Measurements from ENCODE around the gene FTO. TPM values are rescaled to one million over a fixed set of nuclear protein-coding genes. Genes with fewer than 3 reads are reported as not detected.

FTO gene
- total and polyA plus RNA-seq, 4 experiments from 2014 or later, result 61.5 to 126 (median 69.7) TPM

DNA sequence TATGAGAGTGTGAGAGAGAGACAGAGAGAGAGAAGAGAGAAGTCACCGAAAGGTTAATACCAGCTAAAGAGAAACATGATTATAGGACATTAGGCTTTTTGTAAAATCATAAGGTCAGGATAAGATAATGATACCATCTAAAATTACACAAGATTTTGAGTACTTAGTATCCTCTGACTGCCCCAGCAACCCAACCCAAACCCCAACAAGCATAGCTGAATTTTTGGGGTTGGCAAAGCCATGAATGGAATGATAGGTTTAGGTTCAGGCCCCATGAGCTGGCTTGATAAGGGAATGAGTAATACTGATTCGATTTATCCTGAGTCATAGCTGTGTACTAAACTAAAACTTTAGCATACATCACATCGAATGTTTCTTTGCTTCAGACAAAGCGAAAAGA is 323.1 kb downstream of the FTO start:
- no peak overlapping the region for H3K4me3 ChIP-seq (ENCODE audit: low read length in 2 of 2)
- ChIA-PET POLR2A (ENCODE audit: partially characterized antibody) (no interaction called here), CTCF (ENCODE audit: partially characterized antibody) (no interaction called here)
- H3K9me3 ChIP-seq (ENCODE audit: control insufficient read depth in 1 of 2, low read length in 2 of 2), result no peaks in the 10 kb centered on the region
- Mint-ChIP-seq H3K4me3 (no peak overlapping the region), H3K27ac (no peak overlapping the region), H3K27me3 (no peaks in the 10 kb centered on the region), H3K36me3 (peaks cover 40 to 66% of the 10 kb centered on the region in 2 donors), H3K4me1 (no peaks in the 10 kb centered on the region), H3K9me3 (peaks cover 0 to 29% (median 4%) of the 10 kb centered on the region in 8 donors)
- H3K27me3 ChIP-seq (ENCODE audit: insufficient read depth, low read length), result no peaks in the 10 kb centered on the region
- no peaks in the 10 kb centered on the region for H3K36me3 ChIP-seq (ENCODE audit: insufficient read depth, low read length)
- intact Hi-C loops (cut with micrococcal nuclease), result no loop called here
- H3K4me1 ChIP-seq (ENCODE audit: insufficient read depth, low read length), result no peaks in the 10 kb centered on the region
- no peak for DNase-seq
- H3K27ac ChIP-seq (ENCODE audit: low read depth, low read length), result no peak overlapping the region

GRCh38 chr16:54027558-54027957 is 323.6 kb downstream of the FTO start:
- Mint-ChIP-seq H3K9me3 (peaks cover 0 to 29% (median 4%) of the 10 kb centered on the region in 8 donors), H3K27ac (no peak overlapping the region), H3K4me1 (no peaks in the 10 kb centered on the region), H3K4me3 (no peak overlapping the region), H3K27me3 (no peaks in the 10 kb centered on the region), H3K36me3 (peaks cover 40 to 63% of the 10 kb centered on the region in 2 donors)
- Histone ChIP-seq H3K27me3 (ENCODE audit: insufficient read depth, low read length) (no peaks in the 10 kb centered on the region), H3K4me3 (ENCODE audit: low read length in 2 of 2) (no peak overlapping the region), H3K4me1 (ENCODE audit: insufficient read depth, low read length) (no peaks in the 10 kb centered on the region), H3K36me3 (ENCODE audit: insufficient read depth, low read length) (no peaks in the 10 kb centered on the region), H3K27ac (ENCODE audit: low read depth, low read length) (no peak overlapping the region), H3K9me3 (ENCODE audit: control insufficient read depth in 1 of 2, low read length in 2 of 2) (no peaks in the 10 kb centered on the region)
- POLR2A ChIA-PET (ENCODE audit: partially characterized antibody), result no interaction called here
- CTCF ChIA-PET (ENCODE audit: partially characterized antibody), result no interaction called here
- DNase-seq, result no peak
- intact Hi-C loops (cut with micrococcal nuclease), result no loop called here

GRCh38 chr16:54027995-54028394 is 324.0 kb downstream of the FTO start:
- Histone ChIP-seq H3K4me1 (ENCODE audit: insufficient read depth, low read length) (no peaks in the 10 kb centered on the region), H3K9me3 (ENCODE audit: control insufficient read depth in 1 of 2, low read length in 2 of 2) (no peaks in the 10 kb centered on the region), H3K27ac (ENCODE audit: low read depth, low read length) (no peak overlapping the region), H3K27me3 (ENCODE audit: insufficient read depth, low read length) (no peaks in the 10 kb centered on the region), H3K36me3 (ENCODE audit: insufficient read depth, low read length) (no peaks in the 10 kb centered on the region), H3K4me3 (ENCODE audit: low read length in 2 of 2) (no peak overlapping the region)
- no peak for DNase-seq
- Mint-ChIP-seq H3K27me3 (no peaks in the 10 kb centered on the region), H3K9me3 (peaks cover 0 to 29% (median 4%) of the 10 kb centered on the region in 8 donors), H3K4me3 (no peak overlapping the region), H3K36me3 (peaks cover 42 to 65% of the 10 kb centered on the region in 2 donors), H3K27ac (no peak overlapping the region), H3K4me1 (no peaks in the 10 kb centered on the region)
- ChIA-PET POLR2A (ENCODE audit: partially characterized antibody) (no interaction called here), CTCF (ENCODE audit: partially characterized antibody) (no interaction called here)
- intact Hi-C loops (cut with micrococcal nuclease), result no loop called here

GRCh38 chr16:54030451-54030850 is 326.5 kb downstream of the FTO start:
- H3K4me3 Mint-ChIP-seq, result no peak overlapping the region
- ChIA-PET POLR2A (ENCODE audit: partially characterized antibody) (no interaction called here), CTCF (ENCODE audit: partially characterized antibody) (no interaction called here)
- H3K9me3 ChIP-seq (ENCODE audit: control insufficient read depth in 1 of 2, low read length in 2 of 2), result no peaks in the 10 kb centered on the region
- no peaks in the 10 kb centered on the region for H3K4me1 ChIP-seq (ENCODE audit: insufficient read depth, low read length)
- no peak overlapping the region for H3K4me3 ChIP-seq (ENCODE audit: low read length in 2 of 2)
- H3K36me3 ChIP-seq (ENCODE audit: insufficient read depth, low read length), result no peaks in the 10 kb centered on the region
- no peak for DNase-seq
- no peak overlapping the region for H3K27ac Mint-ChIP-seq
- no peak overlapping the region for H3K27ac ChIP-seq (ENCODE audit: low read depth, low read length)
- no peaks in the 10 kb centered on the region for H3K27me3 ChIP-seq (ENCODE audit: insufficient read depth, low read length)
- H3K9me3 Mint-ChIP-seq, result peaks cover 0 to 29% (median 4%) of the 10 kb centered on the region in 8 donors
- no peaks in the 10 kb centered on the region for H3K27me3 Mint-ChIP-seq
- H3K4me1 Mint-ChIP-seq, result no peaks in the 10 kb centered on the region
- intact Hi-C loops (cut with micrococcal nuclease), result no loop called here
- peaks cover 38 to 66% of the 10 kb centered on the region in 2 donors for H3K36me3 Mint-ChIP-seq

- Mint-ChIP-seq H3K4me3 (no peak overlapping the region), H3K27ac (no peak overlapping the region), H3K36me3 (peaks cover 39 to 69% of the 10 kb centered on the region in 2 donors), H3K27me3 (no peaks in the 10 kb centered on the region), H3K4me1 (no peaks in the 10 kb centered on the region), H3K9me3 (peaks cover 0 to 29% (median 4%) of the 10 kb centered on the region in 8 donors)
- no peak overlapping the region for H3K27ac ChIP-seq (ENCODE audit: low read depth, low read length)
- DNase-seq, result no peak
- no peaks in the 10 kb centered on the region for H3K4me1 ChIP-seq (ENCODE audit: insufficient read depth, low read length)
- H3K4me3 ChIP-seq (ENCODE audit: low read length in 2 of 2), result no peak overlapping the region
- H3K27me3 ChIP-seq (ENCODE audit: insufficient read depth, low read length), result no peaks in the 10 kb centered on the region
- H3K9me3 ChIP-seq (ENCODE audit: control insufficient read depth in 1 of 2, low read length in 2 of 2), result no peaks in the 10 kb centered on the region
- POLR2A ChIA-PET (ENCODE audit: partially characterized antibody), result no interaction called here
- no peaks in the 10 kb centered on the region for H3K36me3 ChIP-seq (ENCODE audit: insufficient read depth, low read length)
- CTCF ChIA-PET (ENCODE audit: partially characterized antibody), result no interaction called here
- intact Hi-C loops (cut with micrococcal nuclease), result no loop called here
Observed at GRCh38 chr16:54031107-54031760, 327.3 kb downstream of the FTO start.

DNA sequence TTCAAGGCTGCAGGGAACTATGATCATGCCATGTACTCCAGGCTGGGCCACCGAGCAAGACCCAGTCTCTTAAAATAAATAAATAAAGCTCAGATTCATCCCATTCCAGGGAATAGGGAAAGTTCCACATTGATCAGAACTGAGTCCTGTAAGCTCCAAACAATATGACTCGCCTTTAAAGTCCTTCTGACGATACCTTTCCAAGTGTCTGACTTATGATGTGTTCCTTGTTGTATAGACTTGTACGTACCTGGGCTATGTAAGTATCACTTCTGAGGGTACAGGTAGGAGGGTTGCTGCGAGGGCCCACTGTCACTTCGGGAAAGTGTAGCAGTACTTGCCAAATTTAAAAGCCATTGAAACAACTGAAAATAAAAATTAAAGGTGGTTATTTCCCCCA is 329.8 kb downstream of the FTO start:
- Histone ChIP-seq H3K4me3 (ENCODE audit: low read length in 2 of 2) (no peak overlapping the region), H3K9me3 (ENCODE audit: control insufficient read depth in 1 of 2, low read length in 2 of 2) (no peaks in the 10 kb centered on the region), H3K27ac (ENCODE audit: low read depth, low read length) (no peak overlapping the region), H3K36me3 (ENCODE audit: insufficient read depth, low read length) (no peaks in the 10 kb centered on the region), H3K27me3 (ENCODE audit: insufficient read depth, low read length) (no peaks in the 10 kb centered on the region), H3K4me1 (ENCODE audit: insufficient read depth, low read length) (no peaks in the 10 kb centered on the region)
- Mint-ChIP-seq H3K4me3 (no peak overlapping the region), H3K4me1 (no peaks in the 10 kb centered on the region), H3K36me3 (peaks cover 29 to 63% of the 10 kb centered on the region in 2 donors), H3K27ac (no peak overlapping the region), H3K27me3 (no peaks in the 10 kb centered on the region), H3K9me3 (peaks cover 0 to 21% (median 4%) of the 10 kb centered on the region in 8 donors)
- POLR2A ChIA-PET (ENCODE audit: partially characterized antibody), result no interaction called here
- no peak for DNase-seq
- CTCF ChIA-PET (ENCODE audit: partially characterized antibody), result no interaction called here
- intact Hi-C loops (cut with micrococcal nuclease), result no loop called here

DNA sequence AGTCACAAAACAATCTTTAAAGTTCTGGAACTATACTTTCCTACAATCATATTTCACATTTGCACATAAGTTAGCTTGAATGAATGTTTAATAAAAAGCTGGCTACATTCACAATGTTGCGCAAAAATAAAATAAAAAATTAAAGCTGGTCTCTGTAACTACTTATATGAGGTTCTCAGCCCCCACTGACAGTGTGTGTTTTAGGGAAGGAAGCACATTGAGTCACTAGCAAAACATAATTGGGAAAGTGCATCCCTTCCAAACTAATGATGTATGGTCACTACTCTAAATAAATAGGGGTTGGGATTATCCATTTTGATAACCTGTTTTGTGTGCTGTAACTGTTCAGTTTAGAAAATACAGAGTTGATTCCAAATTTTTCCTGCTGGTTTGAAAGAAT is 330.7 kb downstream of the FTO start:
- DNase-seq, result no peak
- H3K27me3 ChIP-seq (ENCODE audit: insufficient read depth, low read length), result no peaks in the 10 kb centered on the region
- POLR2A ChIA-PET (ENCODE audit: partially characterized antibody), result no interaction called here
- H3K4me3 ChIP-seq (ENCODE audit: low read length in 2 of 2), result no peak overlapping the region
- intact Hi-C loops (cut with micrococcal nuclease), result no loop called here
- Mint-ChIP-seq H3K4me1 (no peaks in the 10 kb centered on the region), H3K27ac (no peak overlapping the region), H3K4me3 (no peak overlapping the region), H3K27me3 (no peaks in the 10 kb centered on the region), H3K9me3 (peaks cover 0 to 16% (median 1%) of the 10 kb centered on the region in 8 donors), H3K36me3 (peaks cover 34 to 62% of the 10 kb centered on the region in 2 donors)
- CTCF ChIA-PET (ENCODE audit: partially characterized antibody), result no interaction called here
- H3K36me3 ChIP-seq (ENCODE audit: insufficient read depth, low read length), result no peaks in the 10 kb centered on the region
- no peaks in the 10 kb centered on the region for H3K4me1 ChIP-seq (ENCODE audit: insufficient read depth, low read length)
- no peaks in the 10 kb centered on the region for H3K9me3 ChIP-seq (ENCODE audit: control insufficient read depth in 1 of 2, low read length in 2 of 2)
- H3K27ac ChIP-seq (ENCODE audit: low read depth, low read length), result no peak overlapping the region

- H3K4me1 Mint-ChIP-seq, result peaks cover 0 to 2% (median 0%) of the 10 kb centered on the region in 4 donors
- H3K27me3 Mint-ChIP-seq, result no peaks in the 10 kb centered on the region
- H3K4me3 Mint-ChIP-seq, result no peak overlapping the region
- no peaks in the 10 kb centered on the region for H3K9me3 ChIP-seq (ENCODE audit: control insufficient read depth in 1 of 2, low read length in 2 of 2)
- H3K36me3 ChIP-seq (ENCODE audit: insufficient read depth, low read length), result no peaks in the 10 kb centered on the region
- no peak overlapping the region for H3K27ac ChIP-seq (ENCODE audit: low read depth, low read length)
- intact Hi-C loops (cut with micrococcal nuclease), result no loop called here
- no peaks in the 10 kb centered on the region for H3K27me3 ChIP-seq (ENCODE audit: insufficient read depth, low read length)
- H3K36me3 Mint-ChIP-seq, result peaks cover 31 to 44% of the 10 kb centered on the region in 2 donors
- H3K4me1 ChIP-seq (ENCODE audit: insufficient read depth, low read length), result no peaks in the 10 kb centered on the region
- no peak overlapping the region for H3K4me3 ChIP-seq (ENCODE audit: low read length in 2 of 2)
- CTCF ChIA-PET (ENCODE audit: partially characterized antibody), result no interaction called here
- POLR2A ChIA-PET (ENCODE audit: partially characterized antibody), result no interaction called here
- peaks cover 2 to 13% (median 7%) of the 10 kb centered on the region in 8 donors for H3K9me3 Mint-ChIP-seq
- DNase-seq, result no peak
- no peak overlapping the region for H3K27ac Mint-ChIP-seq
Observed at GRCh38 chr16:54040480-54040879, 336.5 kb downstream of the FTO start.

Data from CD4-positive, alpha-beta memory T cell (primary cell).